A549 (cell line): ENCODE results near the gene TRIP13.

Experiments used
- CEBPB ChIP-seq, 2 experiments: fragments of >200 bp in 1 of 2; sonication (Bioruptor Twin) in 1 of 2; formaldehyde crosslinking in 1 of 2; IDR thresholded peaks; 2 replicates each; pipeline ENCODE4 v1.6.1; 2012 to 2016
- CHD2 ChIP-seq: fragments of 150-350 bp; IDR thresholded peaks from 2 replicates; pipeline ENCODE4 v1.6.1; 2014; ENCODE audit warnings: low read length; ENCODE audit not compliant: partially characterized antibody
- CTCF ChIP-seq: fragments of >200 bp; sonication (Bioruptor Twin); formaldehyde crosslinking; IDR thresholded peaks from 3 replicates; pipeline ENCODE4 v1.5.1; 2016
- EP300 ChIP-seq, 2 experiments: fragments of >200 bp; sonication (Bioruptor Twin); formaldehyde crosslinking; IDR thresholded peaks; 2 replicates in 1 of 2; 3 replicates in 1 of 2; pipeline ENCODE4 v1.6.1; 2016 to 2017
- ESRRA ChIP-seq: fragments of 150-350 bp; IDR thresholded peaks from 2 replicates; pipeline ENCODE4 v1.6.1; 2014; ENCODE audit warnings: mild to moderate bottlenecking, low read length, borderline replicate concordance
- HMGXB4 ChIP-seq: fragments of 250-450 bp; sonication (Bioruptor Pico); IDR thresholded peaks from 2 replicates; pipeline ENCODE4 v1.5.0; 2021; ENCODE audit warnings: mild to moderate bottlenecking, moderate library complexity, borderline replicate concordance
- KDM1A ChIP-seq: fragments of 200-600 bp; sonication (generic); IDR thresholded peaks from 2 replicates; pipeline ENCODE4 v1.6.1; 2016; ENCODE audit warnings: low read depth, mild to moderate bottlenecking
- MAFK ChIP-seq: fragments of 450-650 bp; IDR thresholded peaks from 2 replicates; pipeline ENCODE4 v1.6.1; 2014; ENCODE audit not compliant: partially characterized antibody
- MAX ChIP-seq: IDR thresholded peaks from 2 replicates; pipeline ENCODE4 v1.6.1; 2012
- MYC ChIP-seq: IDR thresholded peaks from 2 replicates; pipeline ENCODE4 v1.6.1; 2012; ENCODE audit warnings: mild to moderate bottlenecking, inconsistent platforms, low read length, improper control_type of control experiment, borderline replicate concordance
- POLR2A ChIP-seq: IDR thresholded peaks from 2 replicates; pipeline ENCODE4 v1.6.1; 2012; ENCODE audit warnings: mild to moderate bottlenecking, low read length
- REST ChIP-seq: fragments of 200-600 bp; sonication (generic); IDR thresholded peaks from 2 replicates; pipeline ENCODE4 v1.6.1; 2016; ENCODE audit warnings: antibody characterized with exemption, mild to moderate bottlenecking, moderate library complexity
- SMC3 ChIP-seq: fragments of >200 bp; sonication (Bioruptor Twin); formaldehyde crosslinking; IDR thresholded peaks from 3 replicates; pipeline ENCODE4 v1.6.1; 2018; ENCODE audit warnings: inconsistent platforms
- USF2 ChIP-seq: fragments of 450-650 bp; IDR thresholded peaks from 2 replicates; pipeline ENCODE4 v1.6.1; 2014; ENCODE audit warnings: antibody characterized with exemption

- TF ChIP-seq KDM1A: no peak
- TF ChIP-seq HMGXB4 (CRISPR knock-in tag): no peak
- TF ChIP-seq CTCF: no peak
- TF ChIP-seq MAX: no peak
- TF ChIP-seq MYC: no peak
- TF ChIP-seq EP300 (IDR thresholded peaks at IDR 0.05): no peak
- TF ChIP-seq USF2: no peak
- TF ChIP-seq SMC3: no peak
- no peak for TF ChIP-seq CEBPB (IDR thresholded peaks at IDR 0.05)
- TF ChIP-seq ESRRA: no peak
- no peak for TF ChIP-seq MAFK
- TF ChIP-seq CHD2: no peak
- no peak for TF ChIP-seq POLR2A
- no peak for TF ChIP-seq REST
Measured at GRCh38 chr5:963310-963672, 70.6 kb downstream of the TRIP13 start.
